GM18499 (cell line): ENCODE data around the gene MYO18B.

Experiments
- ATAC-seq: cut with Tn5 transposase; IDR thresholded peaks from one replicate; pipeline ENCODE4 v1.9.1; 2021; ENCODE audit warnings: moderate number of reproducible peaks; ENCODE audit not compliant: insufficient read depth, unreplicated experiment

MYO18B gene

DNA sequence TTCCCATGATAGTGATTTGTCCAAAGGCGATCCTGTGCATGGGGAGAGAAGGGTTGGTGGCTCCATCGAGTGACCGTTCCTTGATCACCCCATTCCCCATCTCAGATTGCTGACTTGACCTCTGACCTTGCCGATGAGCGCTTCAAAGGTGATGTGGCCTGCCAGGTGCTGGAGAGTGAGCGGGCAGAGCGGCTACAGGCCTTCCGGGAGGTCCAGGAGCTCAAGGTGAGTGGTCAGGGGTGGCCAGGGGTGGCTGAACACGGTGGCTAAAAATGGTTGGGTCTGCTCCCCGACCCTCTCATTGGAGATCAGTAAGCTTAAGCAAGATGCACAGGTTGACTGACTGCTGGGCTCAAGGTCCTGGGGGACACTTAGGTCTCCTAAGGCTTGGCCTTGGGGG, 148.7 kb downstream of the MYO18B start:
- ATAC-seq: no peak

DNA sequence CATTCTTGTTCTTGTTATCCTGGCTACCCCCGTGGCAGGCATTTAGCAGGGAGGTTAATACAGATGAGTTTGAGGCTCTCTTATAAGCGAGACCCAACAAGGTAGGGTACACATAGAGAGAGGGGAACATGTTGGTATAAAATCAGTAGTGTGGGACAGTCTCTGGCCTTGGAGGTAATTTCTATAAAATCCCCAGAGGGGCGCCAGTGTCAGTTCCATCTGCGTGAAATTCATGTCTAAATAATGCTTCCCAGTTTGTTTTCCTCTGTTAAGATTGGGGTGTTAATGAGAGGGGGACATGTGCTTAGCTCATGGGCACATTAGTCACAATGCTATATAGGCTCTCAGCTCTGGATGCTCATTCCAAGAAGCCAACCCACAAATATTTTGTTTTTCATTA, 150.7 kb downstream of the MYO18B start:
- ATAC-seq: no peak

DNA sequence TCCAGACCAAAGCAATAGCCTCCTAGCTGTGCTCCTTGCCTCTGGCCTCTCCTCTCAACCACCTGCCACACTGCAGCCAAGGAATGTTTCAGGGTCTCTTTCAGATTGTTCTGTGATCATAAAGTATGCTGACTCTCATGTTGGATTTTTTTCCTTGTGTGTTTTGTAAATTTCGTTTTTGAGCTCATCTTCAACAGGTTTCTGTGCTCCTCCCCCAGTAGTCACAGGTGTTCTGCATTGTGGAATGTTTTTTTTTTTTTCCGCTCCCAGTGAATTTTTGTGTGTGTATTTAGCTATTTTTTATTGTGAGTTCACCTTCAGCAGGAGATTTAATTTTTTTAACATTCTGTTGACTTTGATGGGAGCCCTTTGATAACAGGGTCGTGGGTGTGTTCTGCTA, 153.7 kb downstream of the MYO18B start:
- no peak for ATAC-seq

DNA sequence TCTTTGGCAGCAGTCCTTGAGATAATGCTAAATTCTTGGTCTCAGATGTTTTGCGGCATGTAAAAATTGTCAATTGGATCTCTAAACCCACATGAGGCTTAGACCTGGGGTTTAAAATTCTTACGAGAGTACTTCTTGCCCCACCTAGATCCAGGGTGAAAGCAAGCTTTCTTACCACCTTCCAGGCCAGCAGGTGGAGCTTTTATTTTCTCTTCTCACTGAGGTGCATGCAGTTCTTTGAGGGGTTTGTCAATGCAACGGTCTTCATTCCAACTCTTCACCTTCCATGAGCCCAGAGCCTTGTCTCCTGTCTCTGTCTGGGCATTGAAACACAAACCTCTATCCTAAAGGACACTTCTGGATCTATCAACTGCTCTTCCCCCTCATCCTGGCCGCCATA, 154.1 kb downstream of the MYO18B start:
- ATAC-seq: no peak

DNA sequence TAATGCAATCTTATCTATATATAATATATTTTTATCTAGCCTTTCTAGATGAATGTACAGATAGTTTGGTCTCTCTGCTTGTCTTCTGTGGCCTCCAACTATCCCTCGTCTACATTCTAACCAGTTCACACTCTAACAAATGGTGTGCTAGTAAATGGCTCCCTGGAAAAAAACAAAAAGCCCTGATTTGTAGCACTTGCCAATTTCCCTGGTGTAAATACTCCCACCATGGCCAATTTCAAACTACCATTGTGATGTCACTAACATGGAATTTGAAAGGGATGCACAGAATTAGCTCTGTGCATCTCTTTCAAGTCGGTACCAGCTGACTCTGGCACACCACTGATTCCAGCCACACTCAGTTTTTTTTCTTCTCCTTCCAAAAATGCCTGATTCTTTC, 154.6 kb downstream of the MYO18B start:
- ATAC-seq: no peak

DNA sequence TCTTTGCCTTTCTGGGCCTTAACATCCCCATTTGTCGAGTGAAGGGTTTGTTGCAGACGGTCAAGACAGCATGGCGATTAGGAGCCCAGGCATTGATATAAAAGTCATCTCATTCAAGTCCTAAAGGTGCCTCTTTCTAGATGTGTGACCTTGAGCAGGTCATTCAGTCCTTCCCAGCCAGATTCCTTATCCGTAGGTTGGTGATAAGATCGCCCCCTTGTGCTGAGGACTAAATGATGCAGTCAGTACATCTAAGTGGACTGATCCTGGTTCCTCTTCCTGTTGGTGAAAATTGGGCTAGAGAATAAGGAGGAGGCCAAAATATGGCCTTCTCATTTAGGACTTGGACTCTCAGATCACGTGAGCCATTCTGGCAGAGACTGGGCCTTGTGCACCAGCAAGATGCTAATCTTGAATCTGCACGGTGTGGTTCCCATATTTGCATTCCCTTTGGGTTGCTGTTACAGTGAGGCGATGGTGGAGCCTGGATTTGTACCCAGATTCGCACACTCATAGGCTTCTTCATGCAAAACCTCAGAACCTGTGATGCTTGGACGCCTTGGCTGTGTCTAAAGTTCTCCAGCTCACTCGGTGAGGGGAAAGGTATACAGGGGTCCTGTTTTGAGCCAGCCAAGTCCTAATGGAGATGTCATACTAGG, 156.8 kb downstream of the MYO18B start:
- ATAC-seq: no peak

DNA sequence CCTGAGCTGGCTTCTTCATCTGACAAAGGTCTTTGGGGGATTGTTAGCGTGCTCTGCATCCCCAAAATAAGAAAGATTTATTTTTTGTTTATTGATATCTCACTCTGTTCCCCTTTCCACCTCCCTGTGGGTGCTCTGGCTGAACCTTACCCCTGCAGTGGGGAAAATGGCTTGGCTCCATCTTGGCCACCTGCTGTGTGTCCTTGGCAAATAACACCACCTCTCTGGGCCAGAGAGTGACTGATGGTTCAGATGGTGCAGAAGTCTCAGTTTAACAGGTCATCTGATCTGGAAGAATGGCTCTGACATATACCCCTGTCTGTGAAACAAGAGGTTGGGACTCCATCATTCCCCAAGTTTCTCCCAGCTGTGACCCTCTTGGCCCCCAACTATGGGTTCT, 157.6 kb downstream of the MYO18B start:
- ATAC-seq: no peak

DNA sequence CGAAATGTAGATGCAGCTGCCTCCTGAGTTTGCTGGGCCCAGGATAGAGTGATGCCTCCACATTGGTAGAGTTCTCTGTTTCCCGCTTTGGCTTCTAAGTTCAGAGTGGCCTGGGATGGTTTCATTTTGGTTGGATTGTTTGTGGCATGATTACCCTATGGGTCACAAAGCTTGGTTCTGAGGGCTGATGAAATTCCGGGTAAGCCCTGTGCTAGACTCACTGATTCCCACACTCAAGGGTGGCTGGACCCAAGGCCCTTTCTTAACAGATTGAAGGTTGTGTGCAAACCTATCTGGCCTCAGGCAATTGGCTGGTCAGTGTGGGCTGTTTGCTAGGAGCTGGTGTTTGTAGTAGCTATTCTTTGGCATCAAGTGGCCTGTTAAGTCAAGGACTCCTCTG, 158.4 kb downstream of the MYO18B start:
- ATAC-seq: no peak

DNA sequence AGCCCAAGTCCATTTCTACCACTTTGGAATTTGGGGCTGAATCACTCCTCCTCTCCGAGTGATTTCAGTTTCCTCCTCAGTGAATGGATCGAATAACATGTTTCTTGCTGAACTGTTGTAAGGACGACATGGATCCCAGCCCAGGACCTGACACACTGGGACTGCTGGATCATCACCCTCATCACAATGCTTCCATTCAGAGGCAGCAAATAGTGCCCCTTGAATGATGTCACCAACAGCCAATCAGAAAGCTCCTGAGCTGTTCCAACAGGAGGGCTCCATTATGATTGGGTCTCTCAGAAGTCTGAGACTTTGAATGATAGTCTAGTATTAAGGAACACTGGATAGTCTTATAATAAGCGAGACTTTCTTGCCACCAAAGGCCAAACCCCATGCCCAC, 158.9 kb downstream of the MYO18B start:
- ATAC-seq: no peak

DNA sequence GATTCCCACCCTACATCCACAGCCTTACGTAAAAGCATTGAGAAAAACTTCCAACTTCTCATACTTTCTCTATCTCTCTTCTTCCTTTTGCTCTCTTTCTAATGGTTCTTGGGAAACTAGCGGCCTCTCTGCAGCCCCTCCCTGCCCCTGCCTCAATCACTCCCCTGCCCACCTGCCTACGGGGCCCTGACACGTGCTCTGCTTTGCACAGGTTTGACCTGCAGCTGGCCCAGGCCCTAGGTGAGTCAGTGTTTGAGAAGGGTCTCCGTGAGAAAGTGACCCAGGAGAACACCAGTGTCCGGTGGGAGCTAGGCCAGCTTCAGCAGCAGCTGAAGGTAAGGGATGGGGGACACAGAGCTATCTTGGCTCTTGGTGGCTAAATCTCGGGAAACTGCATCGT, 160.4 kb downstream of the MYO18B start:
- no peak for ATAC-seq

DNA sequence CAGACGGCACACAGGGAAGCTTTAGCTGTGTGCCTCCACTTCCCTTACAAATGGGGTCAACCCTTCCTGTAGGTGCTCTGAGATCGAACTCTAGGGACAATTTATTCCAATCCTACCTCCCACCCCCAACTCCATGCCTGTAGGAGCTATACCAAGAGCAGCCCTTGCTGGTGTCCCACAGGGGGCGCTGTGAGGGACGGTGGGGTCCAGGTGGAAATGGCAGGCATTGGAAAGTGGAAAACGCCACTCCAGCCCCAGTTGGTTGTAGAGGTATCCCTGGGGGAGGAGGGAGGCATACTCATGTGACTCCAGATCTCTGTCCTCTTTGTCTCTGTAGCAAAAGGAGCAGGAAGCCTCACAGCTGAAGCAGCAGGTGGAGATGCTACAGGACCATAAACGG, 161.3 kb downstream of the MYO18B start:
- ATAC-seq: no peak

DNA sequence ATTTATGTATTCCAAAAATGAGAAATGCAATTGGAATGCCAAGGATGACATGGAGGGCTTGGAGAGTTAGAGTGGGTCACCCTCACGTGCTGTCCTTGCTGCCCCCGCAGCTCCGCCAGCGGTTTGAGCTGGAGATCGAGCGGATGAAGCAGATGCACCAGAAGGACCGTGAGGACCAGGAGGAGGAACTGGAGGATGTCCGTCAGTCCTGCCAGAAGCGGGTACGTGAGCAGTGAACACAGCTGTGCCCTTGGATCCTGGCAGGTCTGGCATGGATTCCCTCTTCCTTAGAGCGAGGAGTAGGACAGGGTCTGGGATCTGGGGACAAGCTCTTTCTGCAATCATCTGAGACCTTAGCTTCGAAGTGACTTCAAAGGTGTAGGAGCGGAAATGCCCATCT, 166.2 kb downstream of the MYO18B start:
- no peak for ATAC-seq

DNA sequence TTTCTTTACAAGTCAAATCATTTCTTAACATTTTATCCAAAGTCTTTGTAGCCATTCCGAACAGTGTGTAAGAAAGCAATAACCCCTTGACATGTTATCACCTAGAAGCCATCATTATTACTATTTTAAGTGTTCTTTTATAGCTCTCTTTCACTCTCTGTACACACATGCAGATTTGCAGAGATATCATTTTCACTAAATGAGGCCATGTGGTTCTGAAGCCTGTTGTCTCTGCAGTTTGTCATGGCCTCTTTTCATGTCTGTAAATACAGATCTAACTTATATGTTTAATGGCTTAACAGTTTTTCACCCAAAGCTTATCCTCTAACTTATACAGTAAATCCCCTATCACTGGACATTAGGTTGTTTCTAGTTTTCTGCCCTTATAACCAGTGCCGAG, 166.8 kb downstream of the MYO18B start:
- ATAC-seq: no peak

DNA sequence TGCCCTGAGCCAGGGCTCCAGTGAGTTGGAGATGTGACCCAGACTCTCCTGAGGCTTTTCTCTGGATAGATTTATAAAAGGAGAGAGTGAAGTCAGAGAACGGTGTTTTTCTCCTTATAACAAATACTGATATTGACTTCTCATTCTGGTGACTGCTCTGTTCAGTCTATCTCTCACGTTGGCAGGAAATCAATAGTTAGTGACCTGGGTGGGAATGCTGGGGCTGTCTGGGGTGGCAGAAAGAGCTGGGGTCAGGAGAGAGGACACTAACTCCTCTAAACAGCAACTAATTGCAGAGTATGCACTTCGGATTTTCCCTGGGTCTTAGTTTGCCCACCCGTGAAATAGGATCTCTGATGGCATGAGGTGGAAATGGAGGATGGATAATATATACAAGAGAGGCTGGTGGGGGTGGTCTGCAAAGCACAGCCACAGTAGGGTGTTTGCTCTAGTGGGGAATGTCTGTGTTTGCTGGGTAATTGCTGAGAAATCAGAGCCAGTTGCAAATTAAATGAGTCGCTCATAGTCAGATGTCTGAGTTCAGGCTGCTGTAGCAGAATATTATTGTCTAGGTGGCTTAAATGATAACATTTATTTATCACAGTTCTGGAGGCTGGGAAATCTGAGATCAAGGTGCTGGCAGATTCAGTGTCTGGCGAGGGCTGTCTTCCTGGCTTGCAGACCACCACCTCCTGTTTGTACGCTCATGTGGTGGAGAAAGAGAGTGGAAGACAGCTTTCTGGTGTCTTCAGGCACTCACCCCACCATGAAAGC, 167.8 kb downstream of the MYO18B start:
- no peak for ATAC-seq

DNA sequence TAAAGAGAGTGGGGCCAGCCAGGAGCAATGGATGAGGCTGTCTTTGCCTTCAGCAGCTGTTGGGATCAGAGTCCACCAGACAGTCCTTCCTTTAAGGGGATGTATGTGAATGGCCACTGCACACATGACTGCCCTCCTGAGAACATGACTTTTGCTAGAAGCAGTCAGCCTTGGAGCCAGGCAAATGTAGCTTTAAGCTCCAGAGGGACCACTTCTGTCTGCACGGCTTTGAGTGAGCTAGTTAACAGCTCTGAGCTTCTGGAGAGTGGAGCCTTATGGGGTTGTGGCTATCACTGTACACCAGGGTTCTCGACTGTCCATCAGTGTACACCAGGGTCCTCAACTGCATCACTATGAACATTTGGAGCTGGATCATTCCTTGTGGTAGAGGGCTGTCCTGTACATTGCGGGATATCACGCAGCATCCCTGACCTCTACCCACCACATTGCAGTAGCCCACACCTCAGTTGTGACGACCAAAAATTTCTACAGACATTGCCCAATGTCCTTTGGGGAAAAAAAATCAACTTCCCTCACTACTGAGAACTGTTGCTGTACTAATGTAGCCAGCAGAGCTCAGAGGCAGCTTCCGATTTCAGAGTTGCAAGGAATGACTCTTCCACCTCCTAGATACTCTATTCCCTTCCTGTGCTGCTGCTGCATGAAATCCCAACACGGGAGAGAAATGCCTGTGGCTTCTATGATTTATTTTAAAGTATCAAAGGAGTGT, 169.4 kb downstream of the MYO18B start:
- ATAC-seq: no peak

DNA sequence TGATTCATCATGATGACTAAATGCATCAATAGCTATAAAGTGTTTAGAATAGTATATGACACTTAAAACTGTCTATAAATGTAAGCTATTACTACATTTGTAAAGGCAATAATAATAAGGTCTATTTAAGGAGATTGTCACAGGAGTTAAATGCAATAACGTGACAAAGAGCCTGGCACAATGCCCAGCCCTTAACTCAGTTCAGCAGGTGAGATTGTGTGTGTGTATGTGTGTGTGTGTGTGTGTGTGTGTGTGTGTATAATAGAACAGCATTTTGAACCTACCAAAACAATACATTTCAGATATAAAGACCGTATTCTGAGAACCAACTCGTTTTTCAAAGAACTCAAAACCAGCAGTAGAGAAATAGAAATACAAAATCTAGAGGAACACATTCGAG, 177.5 kb downstream of the MYO18B start:
- ATAC-seq: no peak

DNA sequence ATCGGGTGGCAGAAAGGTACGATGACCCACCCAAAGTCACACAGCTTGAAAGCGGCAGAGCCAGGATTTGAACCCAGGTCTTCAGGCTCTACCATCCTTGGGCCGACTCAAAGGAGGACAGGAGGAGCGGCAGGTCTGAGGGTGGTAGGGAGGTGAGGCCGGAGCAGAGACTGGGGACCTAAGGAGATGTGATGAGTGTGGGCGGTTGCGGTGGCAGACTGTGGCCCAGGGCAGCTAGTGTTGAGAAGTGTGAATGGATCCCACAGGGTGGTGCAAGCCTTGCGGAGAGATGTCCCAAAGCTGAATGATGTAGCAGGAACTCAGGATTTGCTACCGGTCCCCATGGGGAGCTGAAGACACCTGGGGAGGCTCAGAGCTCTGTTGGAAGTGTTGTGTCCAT, 180.2 kb downstream of the MYO18B start:
- no peak for ATAC-seq

DNA sequence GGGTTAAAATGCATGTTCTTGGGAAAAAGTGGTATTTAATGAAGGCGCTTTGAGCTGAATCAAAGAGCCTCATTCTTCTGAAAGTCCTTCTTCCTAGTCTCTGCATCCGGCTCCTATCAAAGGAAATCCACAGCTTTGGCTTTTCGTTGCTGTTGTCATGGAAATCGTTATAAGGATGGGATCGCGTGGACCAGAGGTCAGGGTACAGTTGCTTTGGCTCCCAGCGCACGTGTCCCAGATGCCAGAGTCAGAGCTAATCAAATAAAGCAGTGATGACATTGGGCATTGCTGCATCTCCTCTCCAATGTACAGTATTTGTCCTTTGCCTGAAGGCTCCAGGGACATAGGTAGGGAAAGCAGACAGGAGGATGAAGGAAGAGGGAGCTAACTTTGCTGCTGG, 181.9 kb downstream of the MYO18B start:
- ATAC-seq: no peak

DNA sequence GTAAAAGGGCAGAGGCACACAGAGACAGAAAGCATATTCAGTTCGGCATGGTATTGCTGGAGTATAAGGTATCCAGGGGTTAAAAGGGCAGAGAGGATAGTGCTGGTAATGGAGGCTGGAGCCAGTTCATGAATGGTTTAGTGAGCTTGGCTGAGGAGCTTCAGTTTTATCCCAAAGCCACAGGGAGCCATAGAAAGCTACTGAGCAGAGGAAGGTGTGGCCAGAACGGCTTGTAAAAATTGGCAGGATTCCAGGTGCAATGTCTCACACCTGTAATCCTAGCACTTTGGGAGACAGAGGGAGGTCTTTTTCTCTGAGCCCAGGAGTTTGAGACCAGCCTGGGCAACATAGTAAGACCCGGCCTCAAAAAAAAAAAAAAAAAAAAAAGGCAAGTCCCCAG, 186.1 kb downstream of the MYO18B start:
- no peak for ATAC-seq

DNA sequence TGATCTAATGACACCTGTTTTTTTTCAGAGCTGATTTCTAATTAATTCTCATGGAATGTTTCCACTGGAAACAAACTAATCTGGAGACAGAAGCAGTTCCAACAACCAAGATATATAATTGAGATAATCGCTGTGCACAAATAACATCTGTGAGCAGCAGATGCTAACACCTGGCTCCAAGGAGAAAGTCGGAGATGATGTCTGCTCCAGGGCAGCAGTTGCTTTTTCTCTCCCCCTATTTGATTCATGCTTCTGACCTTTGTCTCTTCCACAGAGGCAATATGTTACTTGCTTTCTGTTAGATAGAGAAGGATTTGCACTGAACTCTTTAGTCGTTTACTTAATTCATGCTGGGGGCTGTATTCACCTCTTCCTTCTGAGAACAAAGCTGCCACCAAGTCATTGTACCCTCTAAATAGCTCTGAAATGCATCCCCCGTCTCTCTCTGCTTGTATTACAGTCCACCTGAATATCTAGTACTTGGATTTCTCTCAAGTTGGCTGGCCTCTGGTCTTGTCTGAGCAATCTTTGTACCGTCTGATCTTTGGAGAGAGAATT, 187.4 kb downstream of the MYO18B start:
- no peak for ATAC-seq

DNA sequence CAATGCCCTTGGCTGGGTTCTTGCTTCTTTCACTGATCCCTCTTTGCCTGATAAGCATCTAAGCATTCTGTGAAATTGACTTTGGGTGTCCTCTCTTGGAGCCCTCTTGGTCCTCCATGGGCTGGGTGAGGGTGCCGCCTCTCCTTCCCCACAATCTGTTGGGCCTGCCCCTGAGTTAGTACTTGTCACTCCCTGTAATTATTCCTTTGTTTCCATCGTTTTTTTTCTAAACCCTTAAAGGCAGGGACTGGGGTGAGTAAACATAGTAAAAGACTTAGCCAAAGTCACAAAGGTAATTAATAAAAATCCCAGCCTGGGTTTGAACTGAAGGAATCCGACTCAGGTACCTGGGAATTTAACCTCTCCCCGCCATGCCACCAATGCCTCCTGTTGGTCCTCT, 188.1 kb downstream of the MYO18B start:
- ATAC-seq: no peak
